Endothelial cell of umbilical vein (primary cell): ENCODE data around the gene DHRS1. TPM values are rescaled to one million over a fixed set of nuclear protein-coding genes. Genes with fewer than 3 reads are reported as not detected.

Experiments
- BruUV-seq: library from RNA; stranded (reverse); fragments of 400-500 nt; replicated peaks from 2 replicates; lab custom pipeline; 2021; lab: Mats Ljungman, UMichigan
- CTCF ChIA-PET: fragments of 300-600, 350-600 bp; sonication (Branson Sonifier 250); formaldehyde crosslinking; loops from one replicate; lab custom pipeline; 2021; ENCODE audit warnings: antibody characterized with exemption, inconsistent platforms; lab: Charles Lee
- POLR2A ChIA-PET: fragments of 300-600, 350-600 bp; sonication (Branson Sonifier 250); formaldehyde crosslinking; loops from one replicate; lab custom pipeline; 2021; ENCODE audit warnings: antibody characterized with exemption, inconsistent platforms; lab: Charles Lee
- DNase-seq: peaks from one replicate; pipeline ENCODE4 v3.0.0-alpha.2; 2011; ENCODE audit warnings: low read depth, low spot score
- FAIRE-seq: peaks from 2 replicates; lab custom pipeline; 2011; peaks lifted over from hg19 to GRCh38; lab: Jason Lieb, UNC
- H2AFZ ChIP-seq: 2 replicates; pipeline ENCODE4 v1.6.0; 2012; ENCODE audit warnings: low read depth, low read length, control low read depth, inconsistent platforms
- H3K27ac ChIP-seq: 2 replicates; pipeline ENCODE4 v1.5.1; 2011; ENCODE audit warnings: low read depth, mild to moderate bottlenecking, control low read depth, low read length, moderate library complexity; ENCODE audit not compliant: insufficient read depth
- H3K27me3 ChIP-seq, 2 experiments: 2 replicates each; pipeline versions ENCODE4 v1.6.0 to v1.6.1; 2011; ENCODE audit warnings: low read length in 2 of 2, mixed read lengths in 1 of 2; ENCODE audit not compliant: control insufficient read depth in 2 of 2, insufficient read depth in 2 of 2
- H3K36me3 ChIP-seq, 2 experiments: 2 replicates in 1 of 2; 3 replicates in 1 of 2; pipeline ENCODE4 v1.5.1; 2011; ENCODE audit warnings: low read length in 2 of 2, mild to moderate bottlenecking in 1 of 2, moderate library complexity in 1 of 2; ENCODE audit not compliant: control insufficient read depth in 2 of 2, insufficient read depth in 2 of 2; ENCODE audit errors: extremely low read depth in 1 of 2
- H3K4me1 ChIP-seq: 3 replicates; pipeline ENCODE4 v1.5.1; 2011; ENCODE audit warnings: mild to moderate bottlenecking, low read length; ENCODE audit not compliant: control insufficient read depth, insufficient read depth; ENCODE audit errors: extremely low read depth
- H3K4me2 ChIP-seq: 2 replicates; pipeline ENCODE4 v1.6.1; 2011; ENCODE audit warnings: low read length, control low read depth, mixed read lengths; ENCODE audit not compliant: insufficient read depth
- H3K4me3 ChIP-seq, 3 experiments: fragments of 200-600 bp in 1 of 3; sonication (generic), shearing (Covaris generic) in 1 of 3; replicated peaks in 1 of 3; 2 replicates each; pipeline ENCODE4 v1.5.1; 2011 to 2016; ENCODE audit warnings: control low read depth in 3 of 3, low read length in 3 of 3, mild to moderate bottlenecking in 2 of 3, inconsistent platforms in 1 of 3, low read depth in 1 of 3, moderate library complexity in 1 of 3; ENCODE audit not compliant: insufficient read depth in 1 of 3
- H3K79me2 ChIP-seq: 2 replicates; pipeline ENCODE4 v1.6.0; 2012; ENCODE audit warnings: low read length, inconsistent platforms; ENCODE audit not compliant: control insufficient read depth, insufficient read depth
- H3K9ac ChIP-seq: replicated peaks from 2 replicates; pipeline ENCODE3; 2011; ENCODE audit warnings: low read length, control low read depth; ENCODE audit not compliant: insufficient read depth; ENCODE audit errors: extremely low read depth
- H3K9me1 ChIP-seq: replicated peaks from 3 replicates; pipeline ENCODE4 v1.6.0; 2011; ENCODE audit warnings: mild to moderate bottlenecking, low read length; ENCODE audit not compliant: control insufficient read depth, insufficient read depth; ENCODE audit errors: extremely low read depth
- H3K9me3 ChIP-seq: replicated peaks from 2 replicates; pipeline ENCODE4 v1.5.1; 2012; ENCODE audit warnings: low read length, inconsistent platforms; ENCODE audit not compliant: control insufficient read depth, insufficient read depth
- H4K20me1 ChIP-seq: replicated peaks from 2 replicates; pipeline ENCODE3; 2011; ENCODE audit warnings: mild to moderate bottlenecking, low read length; ENCODE audit not compliant: control insufficient read depth, insufficient read depth; ENCODE audit errors: extremely low read depth
- CTCF ChIP-seq, 2 donors: IDR thresholded peaks; 1 replicate in 1 of 2; 2 replicates in 1 of 2; pipeline ENCODE4 v1.5.1; 2011; ENCODE audit warnings: low read length in 2 of 2, mild to moderate bottlenecking in 2 of 2, moderate library complexity in 2 of 2, control low read depth in 1 of 2, inconsistent platforms in 1 of 2, low read depth in 1 of 2; ENCODE audit not compliant: insufficient read depth in 1 of 2; ENCODE audit errors: extremely low read depth in 1 of 2
- EZH2 ChIP-seq: IDR thresholded peaks from 2 replicates; pipeline ENCODE4 v1.6.1; 2012; ENCODE audit warnings: borderline replicate concordance, low read depth, mild to moderate bottlenecking, moderate library complexity, low read length, inconsistent platforms; ENCODE audit not compliant: severe bottlenecking
- FOS ChIP-seq: IDR thresholded peaks from 2 replicates; pipeline ENCODE4 v1.6.1; 2011; ENCODE audit warnings: mild to moderate bottlenecking, low read length, moderate library complexity, borderline replicate concordance; ENCODE audit not compliant: insufficient read depth
- GATA2 ChIP-seq: IDR thresholded peaks from 2 replicates; pipeline ENCODE4 v1.7.0; 2011; ENCODE audit warnings: low read depth, mild to moderate bottlenecking, moderate library complexity, mixed read lengths, low read length; ENCODE audit not compliant: insufficient read length, insufficient read depth
- JUN ChIP-seq: IDR thresholded peaks from 2 replicates; pipeline ENCODE4 v1.6.1; 2011; ENCODE audit warnings: borderline replicate concordance, low read depth; ENCODE audit not compliant: insufficient read length, insufficient read depth
- MAX ChIP-seq: IDR thresholded peaks from 2 replicates; pipeline ENCODE4 v1.6.1; 2011; ENCODE audit not compliant: insufficient read depth, insufficient read length
- MYC ChIP-seq: IDR thresholded peaks from one replicate; pipeline ENCODE4 v1.6.1; 2011; ENCODE audit warnings: mild to moderate bottlenecking, low read depth, low read length
- POLR2A ChIP-seq: IDR thresholded peaks from 2 replicates; pipeline ENCODE4 v1.6.1; 2012; ENCODE audit warnings: low read depth, mild to moderate bottlenecking, control low read depth, low read length
- POLR2AphosphoS5 ChIP-seq: IDR thresholded peaks from 2 replicates; pipeline ENCODE4 v1.6.1; 2012; ENCODE audit warnings: low read depth, mild to moderate bottlenecking, control low read depth, low read length, moderate library complexity; ENCODE audit not compliant: insufficient read depth
- dilution Hi-C: fragments of 300-500 bp; cut with MboI; formaldehyde crosslinking; loops from one replicate; pipeline ENCODE4 v1.15.0; 2019; ENCODE audit warnings: low sequenced_read_pairs; ENCODE audit not compliant: extremely low pct_ligation_motif_present
- intact Hi-C: fragments of 100-400 bp; cut with micrococcal nuclease; formaldehyde crosslinking; loops from one replicate; pipeline ENCODE4 v1.10.0; 2022
- polyA plus RNA-seq, 4 experiments: library from polyadenylated mRNA; depleted of rRNA in 3 of 4; stranded (reverse) in 3 of 4; unstranded in 1 of 4; fragments of >200 nt; gene quantifications; 2 replicates each; pipeline versions ENCODE4 v1.2.1 to v1.2.3, GENCODE V29; 2011 to 2012; ENCODE audit warnings: missing spikeins in 1 of 4
- total RNA-seq: library from RNA; stranded (reverse); gene quantifications from 2 replicates; pipeline ENCODE4 v1.2.3, GENCODE V29; 2021

DHRS1 gene
- total and polyA plus RNA-seq, 2 donors (not counting 3 experiments of a cell fraction or from before 2014, with no cell fraction given): 18.0 to 69.5 TPM

- H2AFZ ChIP-seq: no peak overlapping the region
- peaks cover 2 to 7% of the 10 kb centered on the region in 2 experiments for H3K36me3 ChIP-seq
- no peak overlapping the region for H3K4me3 ChIP-seq
- H3K4me2 ChIP-seq: no peak overlapping the region
- BruUV-seq: no TSS peak
- H3K4me1 ChIP-seq: peaks cover 9% of the 10 kb centered on the region
- dilution Hi-C loops (no loop called here), intact Hi-C loops (no loop called here)
- no peak for FAIRE-seq
- no peaks in the 10 kb centered on the region for H4K20me1 ChIP-seq
- no peak for DNase-seq
- no peak overlapping the region for H3K27ac ChIP-seq
- CTCF ChIA-PET: interaction anchor here (1.1 to 3.6 kb wide), 2 partner anchors 10 to 24 kb away, joined by 5 to 21 read pairs; no protein-coding TSS in a partner anchor
- no peak for TF ChIP-seq CTCF (IDR thresholded peaks at IDR 0.05; ENCODE audit: extremely low read depth in 1 of 2, insufficient read depth in 1 of 2, low read depth in 1 of 2, low read length in 2 of 2)
- no peak for TF ChIP-seq EZH2
- TF ChIP-seq FOS: no peak
- TF ChIP-seq MYC: no peak
- TF ChIP-seq MAX: no peak
- TF ChIP-seq JUN: no peak
- TF ChIP-seq POLR2AphosphoS5: no peak
- TF ChIP-seq POLR2A: no peak
- TF ChIP-seq GATA2: no peak
- H3K9ac ChIP-seq: no peak overlapping the region
- H3K9me3 ChIP-seq: no peaks in the 10 kb centered on the region
- no peaks in the 10 kb centered on the region for H3K79me2 ChIP-seq
- H3K9me1 ChIP-seq: no peaks in the 10 kb centered on the region
- H3K27me3 ChIP-seq: no peaks in the 10 kb centered on the region
- POLR2A ChIA-PET: no interaction called here
These were observed 26.1 kb downstream of the DHRS1 start for GRCh38 chr14:24273422-24273998.
